HG02884 (cell line): ENCODE measurements around the gene CCR2.
"Not testable (repeated sequence)": the region's sequence is repeated elsewhere in the genome, so short reads cannot be mapped to it uniquely, and the experiment has no call there.

ENCODE experiments used
- ATAC-seq: cut with Tn5 transposase; IDR thresholded peaks from one replicate; pipeline ENCODE4 v1.9.1; 2021; ENCODE audit warnings: mild to moderate bottlenecking, moderate library complexity; ENCODE audit not compliant: unreplicated experiment

CCR2 gene

DNA sequence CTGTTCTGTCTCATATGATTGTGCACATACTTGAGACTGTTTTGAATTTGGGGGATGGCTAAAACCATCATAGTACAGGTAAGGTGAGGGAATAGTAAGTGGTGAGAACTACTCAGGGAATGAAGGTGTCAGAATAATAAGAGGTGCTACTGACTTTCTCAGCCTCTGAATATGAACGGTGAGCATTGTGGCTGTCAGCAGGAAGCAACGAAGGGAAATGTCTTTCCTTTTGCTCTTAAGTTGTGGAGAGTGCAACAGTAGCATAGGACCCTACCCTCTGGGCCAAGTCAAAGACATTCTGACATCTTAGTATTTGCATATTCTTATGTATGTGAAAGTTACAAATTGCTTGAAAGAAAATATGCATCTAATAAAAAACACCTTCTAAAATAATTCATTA lies 21.9 kb downstream of the CCR2 start:
- ATAC-seq: no peak

DNA sequence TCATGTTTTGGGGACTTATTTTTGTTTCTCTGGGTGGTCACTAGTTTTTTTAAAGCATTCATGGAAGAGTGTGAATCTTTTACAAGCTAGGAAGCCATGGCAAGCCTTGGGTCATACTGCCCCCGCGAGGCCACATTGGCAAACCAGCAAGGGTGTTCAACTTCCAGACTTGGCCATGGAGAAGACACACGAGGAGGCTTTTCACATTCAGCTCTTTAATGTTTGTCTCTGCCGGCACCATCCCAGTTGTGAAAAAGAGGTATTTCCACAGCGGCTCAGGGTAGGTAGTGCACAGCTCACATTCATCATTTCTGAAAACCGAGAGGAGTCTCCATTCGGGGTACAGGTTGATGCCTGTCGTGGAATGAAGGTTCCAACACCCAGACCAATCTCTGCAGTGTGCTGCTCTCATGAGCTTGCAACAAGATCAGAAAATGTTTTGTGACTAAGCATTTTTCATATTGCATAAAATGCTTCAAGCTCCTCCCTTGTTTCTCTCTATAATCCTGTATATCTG lies 24.6 kb downstream of the CCR2 start:
- ATAC-seq: no peak

DNA sequence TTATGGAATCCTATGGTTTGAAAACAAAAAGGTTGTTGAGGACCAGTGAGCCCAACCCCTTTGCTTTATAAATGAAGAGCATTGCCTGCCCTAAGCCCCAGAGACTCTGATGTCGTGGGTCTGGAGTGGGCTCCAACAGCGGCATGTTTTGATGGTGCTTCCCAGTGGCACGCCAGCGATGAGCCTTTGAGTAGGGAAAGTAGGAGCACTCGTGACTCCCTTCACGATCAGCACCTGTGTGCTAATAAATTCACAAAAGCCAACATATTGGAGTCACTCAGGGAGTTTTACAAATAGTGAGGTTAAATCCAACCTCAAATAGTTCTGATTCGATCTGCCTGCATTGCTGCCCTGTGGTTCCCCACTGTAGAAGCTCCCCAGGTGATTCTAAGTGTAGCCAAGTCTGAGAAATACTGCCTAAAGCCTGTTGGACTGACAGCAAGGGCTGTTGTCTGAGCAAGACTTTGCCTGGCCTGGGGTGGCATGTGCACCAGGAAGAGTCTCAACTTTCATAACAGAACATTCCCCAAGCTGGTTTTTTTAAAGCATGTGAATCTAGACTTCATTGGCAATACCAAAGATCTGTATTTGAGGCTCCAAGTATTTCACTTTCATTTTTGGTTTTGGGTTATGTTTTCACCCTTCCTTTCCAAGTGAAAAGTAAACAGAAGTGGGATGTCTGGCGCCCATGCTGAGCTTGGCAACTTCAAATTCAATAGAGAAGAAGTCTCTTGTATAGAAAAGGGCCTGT lies 26.7 kb downstream of the CCR2 start:
- ATAC-seq: no peak

DNA sequence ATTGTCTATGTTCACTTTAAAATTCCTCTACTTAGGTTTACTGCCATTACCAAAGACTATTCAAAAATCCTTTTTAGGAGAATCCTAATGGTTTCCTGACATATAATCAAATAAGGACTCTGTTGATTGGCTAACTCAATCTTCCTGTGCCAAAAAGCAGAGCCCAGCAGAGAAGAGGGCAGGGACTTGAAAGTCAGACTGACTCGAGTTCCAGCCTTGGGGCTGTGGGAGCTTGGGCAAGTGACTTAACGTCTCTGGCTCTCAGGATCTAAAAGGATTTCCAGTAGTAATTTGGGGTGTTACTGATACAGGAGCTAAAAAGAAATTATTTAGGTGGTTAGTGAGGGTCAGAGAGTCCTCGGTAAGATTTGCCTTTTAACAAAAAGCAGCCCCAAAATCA lies 27.7 kb downstream of the CCR2 start:
- ATAC-seq: no peak

DNA sequence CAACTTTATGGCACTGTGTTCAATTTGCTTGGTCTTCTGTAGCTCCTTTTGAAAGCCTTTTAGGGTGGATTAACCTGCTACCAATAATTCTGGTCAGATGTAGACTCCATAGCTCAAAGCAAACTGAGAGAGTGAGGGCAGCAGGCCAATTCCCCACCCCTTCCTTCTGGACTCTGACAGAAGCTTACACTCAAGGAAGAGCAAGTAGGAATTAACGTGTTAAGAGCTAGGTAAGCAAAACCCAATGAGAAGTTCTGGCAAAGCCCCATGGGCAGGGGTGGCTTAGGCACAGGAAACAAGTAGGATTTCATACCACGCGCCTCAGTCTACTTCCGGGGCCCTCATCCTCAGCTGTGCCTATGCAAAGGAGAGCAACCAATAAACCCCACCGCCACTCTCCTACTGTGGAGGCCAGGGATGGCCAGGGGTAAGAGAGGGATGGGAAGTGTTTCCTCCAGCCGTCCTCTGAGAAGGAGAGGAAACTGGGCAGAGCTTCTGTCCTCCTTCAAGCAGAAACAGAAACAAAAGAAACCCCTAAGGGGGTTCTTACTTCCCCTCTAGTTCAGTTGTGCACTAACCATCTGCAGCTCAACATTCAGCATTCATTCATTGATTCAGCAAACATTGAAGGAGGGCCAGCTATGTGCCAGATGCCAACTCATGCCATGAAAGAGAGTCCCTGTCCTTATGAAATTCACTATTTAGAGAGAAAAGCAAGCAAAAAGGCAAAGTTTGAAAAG lies 29.5 kb downstream of the CCR2 start:
- ATAC-seq: no peak

- ATAC-seq: no peak
Measured at GRCh38 chr3:46383951-46384330, 30.0 kb downstream of the CCR2 start.

DNA sequence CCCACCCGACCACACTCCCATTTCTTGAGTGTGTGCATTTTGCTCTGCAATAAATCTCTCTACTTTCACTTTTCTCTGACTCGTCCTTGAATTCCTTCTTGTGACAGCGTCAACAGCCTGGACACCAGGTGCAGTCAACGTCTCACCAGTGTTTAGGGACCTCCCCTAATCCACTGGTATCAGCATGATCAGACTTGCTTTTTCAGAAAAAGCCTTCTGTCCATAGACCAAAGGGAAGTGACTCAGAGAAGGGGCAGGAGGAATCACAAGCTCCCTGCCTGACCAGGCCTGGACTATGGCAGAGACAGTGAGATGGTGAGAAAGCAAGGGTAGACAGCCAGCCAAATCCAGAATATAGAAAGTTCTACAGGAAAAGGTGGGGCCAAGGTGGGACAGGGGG lies 32.3 kb downstream of the CCR2 start:
- ATAC-seq: no peak

DNA sequence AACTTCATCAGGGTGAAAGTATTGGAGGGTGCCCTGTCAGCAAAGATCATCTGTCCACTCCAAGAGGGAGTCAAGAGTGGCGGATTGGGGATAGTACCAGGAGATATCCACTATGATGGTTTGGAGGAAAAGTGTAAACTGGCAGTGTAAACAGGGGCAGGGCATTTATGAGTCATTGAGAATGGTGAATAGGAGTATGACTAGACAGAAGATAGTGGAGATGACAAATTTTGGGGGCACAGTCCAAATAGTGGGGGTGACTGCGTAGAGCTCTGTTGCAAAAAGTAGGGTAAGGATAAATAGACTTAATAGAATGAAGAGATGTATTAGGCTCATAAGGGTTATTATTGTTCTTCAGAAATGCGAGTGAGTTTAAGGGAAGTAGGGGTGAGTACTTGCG lies 34.9 kb downstream of the CCR2 start:
- ATAC-seq: not testable (repeated sequence)

DNA sequence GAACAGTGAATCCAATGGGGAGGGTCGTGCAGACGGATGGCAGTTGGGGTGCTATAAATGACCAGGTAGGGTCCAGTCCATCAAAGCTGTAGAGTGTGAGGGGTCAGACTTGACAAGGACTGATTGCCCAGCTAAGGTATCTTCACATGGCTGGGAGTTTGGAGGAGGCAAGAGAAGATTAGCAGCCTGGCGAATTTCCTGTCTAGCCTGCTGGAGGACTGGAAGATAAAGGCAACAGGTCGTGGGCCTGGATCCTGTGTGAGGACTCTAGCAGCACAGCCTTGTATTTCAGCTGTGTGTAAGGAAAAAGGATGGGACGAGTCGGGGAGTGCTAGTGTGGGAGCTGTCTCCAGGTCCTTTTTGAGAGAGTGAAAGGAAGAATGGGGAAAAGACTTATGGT lies 35.4 kb downstream of the CCR2 start:
- ATAC-seq: no peak

GRCh38 chr3:46391526-46391925 lies 37.6 kb downstream of the CCR2 start:
- not testable (repeated sequence) for ATAC-seq

GRCh38 chr3:46393011-46393410 lies 39.1 kb downstream of the CCR2 start:
- no peak for ATAC-seq

DNA sequence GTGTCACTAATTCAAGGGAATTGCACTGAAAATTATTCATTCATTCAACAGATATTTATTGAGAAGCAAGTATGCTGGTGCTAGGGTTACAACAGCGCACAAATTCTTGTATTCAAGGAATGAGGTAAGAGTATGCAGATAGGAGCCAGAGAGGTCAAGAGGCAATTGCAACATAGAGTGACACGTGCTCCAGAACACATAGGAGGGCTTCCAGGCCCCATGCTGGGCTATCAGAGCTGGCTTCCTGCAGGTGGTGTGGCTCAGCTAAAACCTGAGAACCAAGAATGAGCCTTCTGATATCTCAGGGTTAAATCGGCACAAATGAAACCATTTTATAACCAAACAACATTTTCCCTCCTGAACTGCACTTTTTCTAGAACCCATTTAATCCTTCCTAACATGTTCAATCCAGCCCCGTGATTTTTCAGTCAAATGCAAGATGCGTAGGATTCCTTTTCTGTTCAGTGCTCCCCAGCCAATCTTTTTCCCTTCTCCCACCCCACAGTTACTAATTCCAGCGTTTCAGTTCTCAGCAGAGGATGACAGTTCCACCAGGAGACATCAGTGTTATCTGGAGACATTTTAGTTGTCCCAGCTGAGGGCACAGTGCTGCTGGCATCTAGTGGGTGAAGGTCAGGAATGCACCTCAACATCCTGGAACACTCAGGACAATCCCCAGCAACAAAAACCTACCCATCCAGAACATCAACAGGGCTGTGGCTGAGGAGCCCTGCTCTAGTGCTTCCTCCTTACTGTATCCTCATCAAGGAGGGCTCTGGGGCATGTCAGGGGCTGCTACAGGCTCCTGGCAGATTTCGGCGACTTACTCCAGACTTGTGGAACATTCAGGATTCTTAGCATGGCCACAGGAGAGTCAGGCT lies 39.9 kb downstream of the CCR2 start:
- no peak for ATAC-seq

- no peak for ATAC-seq
Measured at GRCh38 chr3:46395210-46395661, 41.3 kb downstream of the CCR2 start.

GRCh38 chr3:46395766-46396530 lies 42.0 kb downstream of the CCR2 start:
- ATAC-seq: no peak

DNA sequence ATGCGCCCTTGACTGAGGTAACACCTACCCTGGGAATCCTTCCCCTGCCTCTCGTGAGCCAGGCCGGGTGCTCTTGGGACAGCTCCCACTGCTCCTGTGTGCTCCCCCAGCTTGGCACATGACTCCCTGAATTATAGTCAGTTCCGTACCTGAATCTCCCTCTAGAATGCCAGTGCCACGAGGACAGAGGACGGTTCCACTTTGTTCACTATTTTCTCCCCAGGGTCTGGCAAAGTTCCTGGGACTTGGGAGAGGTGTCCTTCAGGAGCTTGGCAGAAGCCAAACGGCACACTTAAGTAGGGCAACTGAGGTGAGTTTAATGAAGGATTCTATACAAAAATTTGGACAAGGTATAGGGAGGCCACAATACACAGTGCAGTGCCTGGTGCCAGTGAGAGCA lies 43.2 kb downstream of the CCR2 start:
- ATAC-seq: no peak

DNA sequence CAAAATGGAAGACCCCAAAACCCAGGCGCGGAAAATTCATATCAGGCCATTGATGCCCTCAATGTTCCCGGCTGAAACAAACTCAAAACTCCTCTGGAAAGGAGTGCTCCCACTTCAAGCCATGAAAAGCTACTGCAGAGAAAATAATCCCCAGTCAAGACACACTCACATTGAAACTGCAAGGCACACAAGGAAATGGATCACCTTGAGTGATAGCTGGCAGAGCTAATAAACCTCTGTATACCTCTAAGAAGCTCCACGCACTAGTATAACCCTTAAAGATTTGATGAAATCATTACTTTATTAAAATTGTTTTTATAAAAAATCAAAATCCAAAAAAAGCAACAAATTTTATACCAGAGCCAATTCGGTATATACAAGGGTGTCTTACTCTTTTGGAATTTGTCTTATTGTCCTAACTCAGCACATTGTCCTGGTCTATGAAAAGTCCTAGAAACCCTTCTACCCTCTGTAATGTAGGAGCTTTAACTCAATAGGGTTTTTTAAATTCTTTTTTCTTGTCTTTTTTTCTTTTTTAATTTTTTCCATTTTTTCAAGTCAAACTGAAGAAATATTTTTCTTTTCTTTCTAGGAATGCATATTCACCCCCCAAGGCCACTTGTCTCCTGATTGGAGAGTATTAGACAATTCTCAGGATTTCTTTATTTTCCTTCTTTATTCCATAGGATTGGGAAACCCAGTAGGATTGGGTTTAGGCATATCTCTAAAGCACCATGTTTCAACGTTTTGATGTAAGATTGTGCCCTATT lies 44.5 kb downstream of the CCR2 start:
- no peak for ATAC-seq

DNA sequence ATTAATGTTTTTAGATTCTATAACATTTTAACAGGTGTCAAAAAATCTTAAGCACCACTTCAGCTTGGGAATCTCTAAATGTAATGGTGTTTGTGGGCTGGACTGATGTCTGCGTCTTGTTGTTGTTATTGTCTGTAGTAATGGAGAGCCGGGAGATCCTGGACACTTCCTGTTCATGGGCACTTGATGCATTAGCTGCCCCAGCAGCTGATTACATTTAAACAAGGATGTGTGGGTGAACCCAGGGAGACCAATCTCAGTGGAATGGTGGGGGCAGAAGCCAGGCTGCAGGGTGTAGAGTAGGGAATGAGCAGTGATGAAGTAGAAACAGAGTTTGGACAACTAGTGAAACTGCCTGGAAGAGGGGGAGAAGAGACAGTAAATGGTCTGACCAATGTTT lies 45.2 kb downstream of the CCR2 start:
- no peak for ATAC-seq

DNA sequence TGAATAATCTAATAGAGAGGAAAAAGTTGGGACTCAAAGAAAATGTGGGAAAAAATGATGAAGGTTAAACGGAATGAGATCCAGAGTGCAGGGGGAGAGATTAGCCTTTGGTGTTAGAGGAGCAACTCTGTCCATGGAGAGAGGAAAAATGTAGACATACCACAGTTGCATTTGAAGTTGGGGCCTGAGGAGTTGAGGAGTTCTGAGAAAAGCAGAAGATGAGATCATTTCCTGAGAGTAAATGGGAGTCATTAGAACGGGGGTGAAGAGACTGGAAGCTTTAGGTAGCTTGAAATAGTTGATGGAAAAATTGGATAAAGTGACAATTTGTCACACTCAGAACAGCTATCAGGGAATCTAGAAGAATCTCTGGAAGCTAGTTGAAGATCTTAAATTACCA lies 45.6 kb downstream of the CCR2 start:
- no peak for ATAC-seq

DNA sequence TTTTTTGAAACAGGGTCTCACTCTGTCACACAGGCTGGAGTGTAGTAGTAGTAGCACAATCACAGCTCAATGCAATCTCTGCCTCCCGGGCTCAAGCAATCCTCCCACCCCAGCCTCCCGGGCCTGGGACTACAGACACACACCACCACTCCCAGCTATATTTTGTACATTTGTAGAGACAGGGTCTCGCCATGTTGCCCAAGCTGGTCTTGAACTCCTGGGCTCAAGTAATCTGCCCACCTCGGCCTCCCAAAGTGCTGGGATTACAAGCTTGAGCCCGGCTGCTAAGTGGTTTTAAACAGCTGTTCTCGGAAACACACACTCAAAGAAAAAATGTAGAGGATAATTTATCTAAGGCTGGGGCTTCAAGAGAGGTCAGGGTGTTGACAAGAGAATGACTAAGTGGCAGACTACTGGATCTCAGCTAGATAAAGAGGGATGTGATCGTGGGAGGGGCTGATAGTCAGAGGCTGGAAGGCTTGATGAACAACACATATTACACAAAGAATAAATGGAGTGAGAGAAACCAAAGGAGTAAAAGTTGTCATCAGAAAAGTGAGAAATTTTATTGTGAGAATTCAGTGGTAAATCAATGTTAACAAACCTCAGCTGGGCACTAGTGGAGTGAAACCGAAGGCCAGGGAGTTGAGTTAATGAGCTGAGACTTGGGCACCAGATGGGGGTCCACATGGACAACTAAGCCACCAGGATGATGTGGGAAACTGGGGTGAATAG lies 46.3 kb downstream of the CCR2 start:
- no peak for ATAC-seq
